DND-41 (cell line): ENCODE measurements around the gene ADAMTS13.

ENCODE experiments used
- ATAC-seq: fragments of 200-7000 bp; cut with Tn5 transposase; 3 replicates; pipeline ENCODE4 v1.9.1; 2021; ENCODE audit warnings: low read depth; ENCODE audit not compliant: insufficient read depth
- DNase-seq: peaks from one replicate; pipeline ENCODE4 v3.0.0-alpha.2; 2020
- H2AFZ ChIP-seq: 2 replicates; pipeline ENCODE4 v1.6.0; 2012; ENCODE audit warnings: low read depth, low read length
- H3K27ac ChIP-seq: 2 replicates; pipeline ENCODE4 v1.5.1; 2012; ENCODE audit warnings: low read length, inconsistent platforms
- H3K27me3 ChIP-seq: fragments of 200-600 bp; sonication (generic); 2 replicates; pipeline ENCODE4 v1.6.0; 2012; ENCODE audit warnings: low read length, mild to moderate bottlenecking, inconsistent platforms; ENCODE audit not compliant: insufficient read depth, poor library complexity
- H3K36me3 ChIP-seq: 2 replicates; pipeline ENCODE4 v1.5.1; 2012; ENCODE audit warnings: low read length, inconsistent platforms; ENCODE audit not compliant: insufficient read depth
- H3K4me1 ChIP-seq: 2 replicates; pipeline ENCODE4 v1.5.1; 2012; ENCODE audit warnings: mild to moderate bottlenecking, low read length; ENCODE audit not compliant: insufficient read depth
- H3K4me2 ChIP-seq: 2 replicates; pipeline ENCODE4 v1.6.0; 2012; ENCODE audit warnings: mild to moderate bottlenecking, moderate library complexity, low read length, inconsistent platforms; ENCODE audit not compliant: insufficient read depth
- H3K4me3 ChIP-seq, 2 experiments: fragments of 200-600 bp in 1 of 2; shearing (Covaris generic) in 1 of 2; 2 replicates each; pipeline ENCODE4 v1.5.1; 2012 to 2016; ENCODE audit warnings: inconsistent platforms in 2 of 2, low read length in 2 of 2, mild to moderate bottlenecking in 2 of 2, low read depth in 1 of 2, moderate library complexity in 1 of 2
- H3K79me2 ChIP-seq: 2 replicates; pipeline ENCODE4 v1.6.0; 2012; ENCODE audit warnings: low read length, inconsistent platforms; ENCODE audit not compliant: insufficient read depth
- H3K9ac ChIP-seq: 2 replicates; pipeline ENCODE4 v1.6.0; 2012; ENCODE audit warnings: low read depth, mild to moderate bottlenecking, inconsistent platforms, low read length, moderate library complexity
- H3K9me3 ChIP-seq: 2 replicates; pipeline ENCODE4 v1.5.1; 2012; ENCODE audit warnings: low read length, moderate library complexity, mild to moderate bottlenecking, inconsistent platforms; ENCODE audit not compliant: insufficient read depth, severe bottlenecking
- H4K20me1 ChIP-seq: 2 replicates; pipeline ENCODE4 v1.6.0; 2012; ENCODE audit warnings: low read length; ENCODE audit not compliant: insufficient read depth
- CTCF ChIP-seq: IDR thresholded peaks from 2 replicates; pipeline ENCODE4 v1.5.1; 2012; ENCODE audit warnings: borderline replicate concordance, low read length, moderate library complexity, mild to moderate bottlenecking; ENCODE audit not compliant: poor library complexity, severe bottlenecking; ENCODE audit errors: extremely low read depth
- EZH2 ChIP-seq: IDR thresholded peaks from 3 replicates; pipeline ENCODE4 v1.6.1; 2012; ENCODE audit warnings: borderline replicate concordance, low read depth, mild to moderate bottlenecking, moderate library complexity, low read length, inconsistent platforms; ENCODE audit not compliant: severe bottlenecking

ADAMTS13 gene

GRCh38 chr9:133508046-133508445 lies 85.9 kb downstream of the ADAMTS13 start:
- Histone ChIP-seq H3K9me3 (no peaks in the 10 kb centered on the region), H3K4me2 (no peak overlapping the region), H3K36me3 (no peaks in the 10 kb centered on the region), H3K4me3 (no peak overlapping the region), H3K27ac (no peak overlapping the region), H3K79me2 (no peaks in the 10 kb centered on the region), H3K27me3 (peaks cover 4% of the 10 kb centered on the region), H3K4me1 (no peaks in the 10 kb centered on the region), H4K20me1 (no peaks in the 10 kb centered on the region; the same call in 1 of the 2 replicates), H3K9ac (no peak overlapping the region), H2AFZ (no peak overlapping the region)
- no peak for ATAC-seq
- no peak for DNase-seq
- TF ChIP-seq EZH2 (no peak), CTCF (no peak)
